VCaP (cell line): Measurements from ENCODE around the gene STXBP3.
"Not testable (repeated sequence)": the region's sequence is repeated elsewhere in the genome, so short reads cannot be mapped to it uniquely, and the experiment has no call there.

Experiments used
- H3K27ac ChIP-seq: fragments of 450-650 bp; 2 replicates; pipeline ENCODE4 v1.5.1; 2017
- CTCF ChIP-seq: fragments of 450-650 bp; conservative IDR thresholded peaks from 2 replicates; pipeline ENCODE4 v1.5.1; 2017; ENCODE audit warnings: mild to moderate bottlenecking, moderate library complexity

STXBP3 gene

GRCh38 chr1:108758796-108759195, 12.3 kb downstream of the STXBP3 start:
- H3K27ac ChIP-seq: no peak overlapping the region
- TF ChIP-seq CTCF: no peak

GRCh38 chr1:108767115-108767514, 20.6 kb downstream of the STXBP3 start:
- TF ChIP-seq CTCF: no peak
- H3K27ac ChIP-seq: no peak overlapping the region

- no peak overlapping the region for H3K27ac ChIP-seq
- no peak for TF ChIP-seq CTCF
These were observed 21.2 kb downstream of the STXBP3 start for GRCh38 chr1:108767708-108768107.

GRCh38 chr1:108777839-108778238, 31.4 kb downstream of the STXBP3 start:
- H3K27ac ChIP-seq: no peak overlapping the region
- TF ChIP-seq CTCF: no peak

- no peak overlapping the region for H3K27ac ChIP-seq
- TF ChIP-seq CTCF: no peak
These were observed 33.0 kb downstream of the STXBP3 start for GRCh38 chr1:108779455-108779854.

- no peak overlapping the region for H3K27ac ChIP-seq
- no peak for TF ChIP-seq CTCF
These were observed 34.6 kb downstream of the STXBP3 start for GRCh38 chr1:108780937-108781574.

- not testable (repeated sequence) for H3K27ac ChIP-seq
These were observed 35.1 kb downstream of the STXBP3 start for GRCh38 chr1:108781575-108781944.

GRCh38 chr1:108785264-108785663, 38.8 kb downstream of the STXBP3 start:
- TF ChIP-seq CTCF: no peak
- no peak overlapping the region for H3K27ac ChIP-seq
